ENCODE results near the gene PMVK.
"Not testable (repeated sequence)": the region's sequence is repeated elsewhere in the genome, so short reads cannot be mapped to it uniquely, and the experiment has no call there.

The PMVK gene

GRCh38 chr1:154936555-154937084 is at the start of gene PMVK:
Gene PMVK, minus strand, starts transcription at chr1:154936719. Its CDS starts 34 bp downstream, at chr1:154936685.
- peak; percentile 92 for DNase-seq

DNA sequence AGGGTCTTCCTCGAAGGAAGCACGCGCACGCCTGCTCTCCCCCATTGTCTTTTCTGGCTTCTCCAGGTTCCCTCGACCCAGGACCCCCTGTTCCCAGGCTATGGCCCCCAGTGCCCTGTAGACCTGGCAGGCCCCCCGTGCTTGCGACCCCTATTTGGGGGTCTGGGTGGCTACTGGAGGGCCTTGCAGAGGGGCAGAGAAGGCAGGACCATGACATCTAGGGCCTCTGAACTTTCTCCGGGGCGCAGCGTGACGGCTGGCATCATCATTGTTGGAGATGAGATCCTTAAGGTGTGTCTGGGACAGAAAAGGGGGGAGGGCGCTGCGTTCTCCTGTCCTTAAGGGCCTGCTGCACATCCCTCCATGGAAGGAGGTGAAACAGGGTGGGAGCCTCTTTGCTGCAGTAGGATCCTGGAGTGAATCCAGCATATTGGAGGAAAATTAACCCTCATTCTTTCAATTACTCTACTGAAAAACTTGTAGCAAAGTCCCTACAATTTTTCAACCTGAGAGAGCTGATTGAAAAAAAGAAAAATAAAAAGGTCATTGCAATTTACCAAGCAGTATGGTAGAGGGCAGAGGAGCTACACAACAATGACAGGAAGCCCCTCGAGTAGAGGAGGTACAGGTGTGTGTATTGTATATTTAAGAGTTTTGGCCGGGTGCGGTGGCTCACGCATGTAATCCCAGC is 47.4 kb upstream of the PMVK start:
- no peak for DNase-seq

- DNase-seq: peak; percentile 99
Observed at GRCh38 chr1:154982897-154983648, 46.6 kb upstream of the PMVK start, which contains the start of gene FLAD1. Gene FLAD1, plus strand, starts transcription at chr1:154983344. Its CDS starts 351 bp downstream, at chr1:154983695.

GRCh38 chr1:154982341-154982740 is 45.8 kb upstream of the PMVK start:
- DNase-seq: no peak

DNA sequence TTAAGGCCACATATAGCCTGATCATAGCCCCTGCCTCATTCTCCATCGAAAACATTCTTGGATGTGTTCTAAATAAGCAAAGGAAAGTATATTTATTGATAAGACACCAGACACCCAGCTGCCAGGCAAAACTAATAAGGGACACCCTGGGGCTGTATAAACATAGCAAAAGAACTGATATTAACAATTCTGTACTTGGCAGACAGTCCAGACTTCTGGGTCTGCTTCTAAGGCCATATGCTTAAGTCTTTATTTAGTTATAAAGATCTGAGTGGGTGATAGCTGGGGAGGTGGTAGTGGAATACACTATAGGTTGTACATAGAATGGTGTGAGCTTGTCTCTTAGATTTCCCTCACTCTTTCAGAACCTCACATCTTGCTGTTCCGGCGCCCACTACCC is 41.8 kb upstream of the PMVK start:
- DNase-seq: no peak

- DNase-seq: not testable (repeated sequence)
Observed at GRCh38 chr1:154977762-154978161, 41.2 kb upstream of the PMVK start.

DNA sequence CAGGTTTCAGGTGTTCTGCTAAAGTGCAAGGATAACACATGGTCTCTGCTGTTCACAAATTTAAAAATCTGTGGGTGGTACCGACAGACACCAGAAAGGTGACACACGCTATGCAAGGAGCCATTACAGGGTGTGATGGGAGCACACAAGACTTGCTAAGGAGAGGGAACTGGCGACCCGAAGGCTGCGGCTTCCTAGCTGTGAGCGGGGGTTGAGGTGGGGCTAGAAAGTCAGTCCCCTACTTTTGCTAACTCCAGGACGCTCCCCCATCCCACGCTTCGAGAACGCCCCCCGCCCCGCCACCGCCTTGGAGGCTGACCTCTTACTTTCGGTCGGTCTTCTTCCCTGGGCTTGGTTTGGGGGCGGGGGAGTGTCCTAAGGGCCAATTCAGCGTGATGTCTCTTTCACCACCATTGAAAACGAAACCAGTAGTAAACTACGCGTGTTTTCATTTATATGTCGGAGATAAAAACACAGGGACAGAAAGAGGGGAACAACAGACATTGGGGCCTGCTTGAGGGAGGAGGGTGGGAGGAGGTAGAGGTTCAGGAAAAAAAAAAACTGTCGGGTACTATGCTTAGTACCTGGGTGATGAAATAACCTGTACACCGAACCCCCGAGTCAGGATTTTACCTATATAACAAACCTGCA is 39.0 kb upstream of the PMVK start:
- no peak for DNase-seq

DNA sequence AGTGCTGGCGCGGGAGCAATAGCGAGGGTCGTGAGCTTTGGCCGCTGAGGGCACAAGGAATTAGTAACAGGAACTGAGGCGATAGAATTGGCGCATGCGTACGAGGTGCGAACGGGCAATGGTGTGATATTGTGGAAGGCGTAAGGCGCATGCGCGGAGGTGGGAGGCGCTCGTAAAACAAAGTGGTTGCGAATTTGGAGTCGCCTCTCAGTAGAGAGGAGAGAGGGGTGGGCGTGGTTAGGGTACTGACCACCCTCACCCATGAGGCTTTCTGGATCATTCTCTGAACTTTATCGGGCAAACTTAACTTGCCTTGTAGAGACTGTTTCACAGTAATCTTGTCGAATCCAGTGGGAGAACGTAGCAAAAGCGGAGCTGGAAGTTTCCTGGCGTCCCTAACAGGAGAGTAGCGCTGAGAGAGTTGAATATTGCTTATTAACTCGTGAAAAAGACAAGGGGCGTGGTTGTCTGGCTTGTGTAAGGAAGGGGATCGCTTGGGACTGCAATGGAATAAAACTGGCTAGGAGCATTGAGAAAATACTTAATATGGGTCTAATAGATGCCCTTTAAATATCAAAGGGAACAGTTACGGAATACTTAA is 38.4 kb upstream of the PMVK start:
- DNase-seq: peak; percentile 94

GRCh38 chr1:154974102-154974807 is 37.7 kb upstream of the PMVK start, which contains the start of gene CKS1B:
Gene CKS1B, plus strand, starts transcription at chr1:154974681. Its CDS starts 65 bp downstream, at chr1:154974746.
- peak; percentile 99 for DNase-seq

DNA sequence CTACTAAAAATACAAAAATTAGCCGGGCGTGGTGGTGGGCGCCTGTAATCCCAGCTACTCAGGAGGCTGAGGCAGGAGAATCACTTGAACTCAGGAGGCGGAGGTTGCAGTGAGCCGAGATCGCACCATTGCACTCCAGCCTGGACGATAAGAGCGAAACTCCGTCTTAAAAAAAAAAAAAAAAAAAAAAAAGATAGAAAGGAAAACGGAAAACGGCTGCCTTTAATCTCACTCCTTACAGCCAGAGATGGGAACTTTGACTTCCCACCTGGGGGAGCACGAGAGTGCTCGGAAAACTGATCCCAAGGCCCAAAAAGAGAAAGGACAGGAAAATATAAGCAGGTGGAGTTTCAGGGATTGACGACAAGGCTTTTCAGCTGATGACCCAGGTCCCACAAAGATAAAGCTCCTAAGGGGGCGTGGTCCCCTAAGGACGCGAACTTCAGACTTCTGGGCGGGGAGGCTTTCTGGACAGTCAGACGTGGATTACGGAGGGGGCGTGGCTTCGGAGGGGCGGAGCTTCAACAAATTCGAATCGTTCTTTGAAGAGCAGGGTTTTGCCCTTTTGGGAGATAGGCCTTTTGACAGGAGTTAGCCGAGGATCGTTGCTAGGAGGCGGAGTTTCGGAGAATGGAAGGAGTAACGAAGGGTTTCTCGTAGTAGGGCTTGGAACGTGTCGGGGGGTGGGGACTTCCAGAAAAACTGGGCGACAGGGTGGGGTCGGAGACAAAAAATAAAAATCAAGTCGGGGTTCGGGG is 37.0 kb upstream of the PMVK start:
- peak; percentile 85 for DNase-seq

GRCh38 chr1:154972517-154973343 is 36.2 kb upstream of the PMVK start:
- DNase-seq: no peak

DNA sequence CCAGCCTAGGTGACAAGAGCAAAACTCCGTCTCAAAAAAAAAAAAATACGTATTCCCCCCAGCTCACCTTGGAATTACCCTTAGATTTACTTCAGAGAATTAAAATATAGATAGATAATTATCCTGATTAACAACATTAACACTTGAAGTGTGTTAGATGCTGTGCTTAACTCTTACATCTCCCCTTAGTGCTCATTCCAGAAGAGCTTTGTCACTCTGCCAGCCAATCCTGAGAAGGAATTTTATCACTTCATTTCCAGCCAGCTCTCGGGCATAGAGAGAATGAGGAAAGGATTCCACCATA is 35.6 kb upstream of the PMVK start:
- DNase-seq: no peak

DNA sequence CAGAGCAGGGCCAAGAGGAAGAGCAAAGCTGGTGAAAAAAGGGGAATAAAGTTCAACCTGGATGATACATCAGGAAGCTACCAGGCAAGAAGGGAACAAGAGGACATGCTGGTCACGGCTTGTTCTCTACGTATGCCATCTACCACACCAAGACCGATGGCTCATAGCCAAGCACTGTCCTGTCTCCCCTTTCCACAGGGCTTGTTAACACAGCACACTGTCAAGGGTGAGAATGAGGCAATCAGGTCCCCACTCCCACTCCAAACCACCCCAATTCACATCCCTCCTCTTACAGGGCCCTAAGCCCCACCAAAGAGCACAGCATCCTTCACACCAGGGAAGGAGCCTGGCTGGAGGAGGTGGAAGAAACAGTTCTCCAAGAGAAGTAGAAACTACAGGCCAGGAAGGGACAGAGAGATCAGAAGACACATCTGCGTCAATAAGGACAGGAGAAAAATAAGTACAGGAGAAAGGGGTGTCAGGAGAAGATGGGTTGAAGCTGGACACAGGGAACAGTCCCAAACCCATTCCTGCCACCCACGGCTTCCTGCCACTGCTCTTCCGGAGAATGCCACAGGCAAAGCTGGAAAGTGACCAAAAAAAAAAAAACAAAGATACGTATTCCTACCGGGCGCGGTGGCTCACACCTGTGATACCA is 35.0 kb upstream of the PMVK start:
- no peak for DNase-seq

GRCh38 chr1:154970631-154971340 is 34.3 kb upstream of the PMVK start, which contains the start of gene SHC1:
Gene SHC1, minus strand, starts transcription at chr1:154970747. Its CDS starts 221 bp downstream, at chr1:154970526.
- DNase-seq: peak; percentile 72

DNA sequence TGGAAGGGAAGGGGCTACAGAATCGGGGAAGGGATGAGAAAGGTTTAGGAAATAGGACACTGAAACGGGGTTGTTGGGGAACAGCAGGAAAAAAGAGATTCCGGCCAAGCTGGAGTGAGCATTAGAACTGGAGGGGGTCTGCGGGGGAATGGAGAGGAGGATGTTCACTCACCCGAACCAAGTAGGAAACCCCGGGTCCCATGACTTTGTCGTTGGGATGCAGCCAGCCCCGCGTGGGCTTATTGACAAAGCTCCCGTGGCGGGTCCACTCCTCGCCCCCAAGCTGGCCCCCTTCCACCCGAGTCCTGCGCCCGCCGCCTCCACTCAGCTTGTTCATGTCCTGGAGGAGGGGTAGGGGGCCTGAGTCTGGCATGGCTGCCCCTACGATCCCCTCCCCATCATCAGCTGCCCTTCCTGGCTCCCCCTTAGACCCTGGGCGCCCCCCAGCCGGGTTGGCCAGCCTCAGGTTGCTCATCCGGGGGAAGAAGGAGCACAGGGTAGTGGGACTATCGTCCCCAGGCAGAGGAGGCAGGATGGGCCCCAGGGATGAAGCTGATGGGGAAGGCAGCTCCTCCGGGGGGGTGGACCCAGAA is 33.4 kb upstream of the PMVK start:
- DNase-seq: no peak

DNA sequence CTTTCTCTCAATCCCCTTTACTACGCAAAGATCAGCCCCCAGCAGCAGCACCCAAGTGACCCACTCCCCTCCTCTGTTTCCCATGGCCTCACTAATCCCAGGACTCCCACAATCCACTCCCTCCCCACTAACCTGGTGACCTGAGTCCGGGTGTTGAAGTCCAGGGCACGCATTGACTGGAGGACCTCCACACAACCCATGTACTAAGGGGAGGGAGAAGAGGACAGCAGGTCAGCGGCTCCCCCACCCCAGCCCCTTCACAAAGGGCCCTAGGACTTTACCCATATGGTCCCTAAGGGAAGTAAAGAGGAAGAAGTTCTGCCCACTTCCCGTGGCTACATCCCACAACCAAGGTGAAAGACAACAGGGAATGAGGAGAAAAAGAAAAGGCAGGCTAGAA is 32.7 kb upstream of the PMVK start:
- DNase-seq: no peak

GRCh38 chr1:154968731-154969130 is 32.2 kb upstream of the PMVK start:
- no peak for DNase-seq

DNA sequence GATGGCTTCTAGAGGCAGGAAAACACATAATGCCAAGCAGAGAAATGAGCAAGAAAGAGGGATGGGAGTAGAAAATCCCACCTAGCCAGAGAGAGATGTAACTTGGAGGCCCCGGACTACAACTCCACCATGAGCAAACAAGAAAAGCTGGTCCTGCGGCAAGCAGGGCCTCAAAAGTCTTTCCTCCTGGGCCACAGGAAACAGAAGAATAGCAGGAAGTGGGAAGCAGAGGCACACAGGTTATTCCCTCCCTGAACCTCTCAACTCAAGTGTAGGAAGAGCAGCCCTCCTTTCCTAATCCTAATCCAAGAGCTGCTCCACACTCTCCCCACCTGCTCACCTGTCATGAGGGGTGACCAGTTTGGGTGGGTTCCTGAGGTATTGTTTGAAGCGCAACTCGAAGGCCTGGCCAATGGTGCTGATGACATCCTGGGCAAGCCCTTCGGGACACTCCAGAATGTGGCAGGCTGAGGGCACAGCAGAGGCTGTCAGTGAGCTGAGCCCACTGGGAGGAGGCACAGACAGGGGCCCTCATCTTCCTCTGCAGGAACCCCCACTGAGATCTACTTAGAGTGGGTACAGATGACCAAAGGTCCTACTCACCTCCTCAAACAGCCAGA is 30.9 kb upstream of the PMVK start:
- DNase-seq: no peak

- DNase-seq: no peak
Observed at GRCh38 chr1:154966111-154966510, 29.6 kb upstream of the PMVK start.

Data from NCI-H1436 (cell line).